ENCODE data around the gene CACNA2D1. TPM values are rescaled to one million over a fixed set of nuclear protein-coding genes. Genes with fewer than 3 reads are reported as not detected.
"Not testable (repeated sequence)": the region's sequence is repeated elsewhere in the genome, so short reads cannot be mapped to it uniquely, and the experiment has no call there.

CACNA2D1 gene
- total RNA-seq, 1 donor from 2014 or later = 1.5 TPM

GRCh38 chr7:82389876-82390275 is 53.7 kb downstream of the CACNA2D1 start:
- Histone ChIP-seq H3K4me3 (no peak overlapping the region), H3K4me2 (no peak overlapping the region), H3K4me1 (peaks cover 20% of the 10 kb centered on the region), H2AFZ (replicated peaks) (no peak overlapping the region), H3K36me3 (no peaks in the 10 kb centered on the region), H3K27me3 (no peaks in the 10 kb centered on the region), H3F3A (ENCODE audit: low read depth) (peaks cover 19% of the 10 kb centered on the region), H4K20me1 (ENCODE audit: low read depth) (no peaks in the 10 kb centered on the region), H3K9me3 (ENCODE audit: low read depth) (no peaks in the 10 kb centered on the region), H3K27ac (no peak overlapping the region), H3K79me2 (ENCODE audit: low read depth) (no peaks in the 10 kb centered on the region), H3K9ac (no peak overlapping the region)
- Mint-ChIP-seq H3K4me1 (peaks cover 13% of the 10 kb centered on the region), H3K9me3 (no peaks in the 10 kb centered on the region), H3K4me3 (no peak overlapping the region), H3K27ac (no peak overlapping the region), H3K27me3 (ENCODE audit: insufficient read depth, low read depth) (peaks cover 14% of the 10 kb centered on the region), H3K36me3 (no peaks in the 10 kb centered on the region)
- DNase-seq (ENCODE audit: low spot score) = no peak
- TF ChIP-seq EZH2phosphoT487 (IDR thresholded peaks at IDR 0.05) (no peak), CTCF (IDR thresholded peaks at IDR 0.05) (no peak), EZH2 (IDR thresholded peaks at IDR 0.05) (no peak)

GRCh38 chr7:82388138-82388537 is 55.4 kb downstream of the CACNA2D1 start:
- H3K9me3 ChIP-seq (ENCODE audit: low read depth) = no peaks in the 10 kb centered on the region
- H3K27ac Mint-ChIP-seq = no peak overlapping the region
- no peak overlapping the region for H3K4me3 Mint-ChIP-seq
- H3K4me1 Mint-ChIP-seq = peaks cover 28% of the 10 kb centered on the region
- no peak overlapping the region for H3K4me3 ChIP-seq
- H3K79me2 ChIP-seq (ENCODE audit: low read depth) = no peaks in the 10 kb centered on the region
- no peak overlapping the region for H3K9ac ChIP-seq
- H3K27me3 ChIP-seq = no peaks in the 10 kb centered on the region
- peaks cover 19% of the 10 kb centered on the region for H3F3A ChIP-seq (ENCODE audit: low read depth)
- H3K36me3 Mint-ChIP-seq = no peaks in the 10 kb centered on the region
- H2AFZ ChIP-seq (replicated peaks) = no peak overlapping the region
- no peaks in the 10 kb centered on the region for H4K20me1 ChIP-seq (ENCODE audit: low read depth)
- no peaks in the 10 kb centered on the region for H3K9me3 Mint-ChIP-seq
- no peak for DNase-seq (ENCODE audit: low spot score)
- peaks cover 38% of the 10 kb centered on the region for H3K4me1 ChIP-seq
- peaks cover 22% of the 10 kb centered on the region for H3K27me3 Mint-ChIP-seq (ENCODE audit: insufficient read depth, low read depth)
- no peaks in the 10 kb centered on the region for H3K36me3 ChIP-seq
- H3K27ac ChIP-seq = no peak overlapping the region
- H3K4me2 ChIP-seq = no peak overlapping the region
- no peak for TF ChIP-seq EZH2 (IDR thresholded peaks at IDR 0.05)
- TF ChIP-seq CTCF (IDR thresholded peaks at IDR 0.05) = no peak

GRCh38 chr7:82386571-82386970 is 57.0 kb downstream of the CACNA2D1 start:
- H3K36me3 ChIP-seq; H3K4me2 ChIP-seq; H3K27me3 ChIP-seq; H3K4me3 ChIP-seq; H3K4me3 Mint-ChIP-seq; H3K9ac ChIP-seq; H3K27ac Mint-ChIP-seq; H3K79me2 ChIP-seq (ENCODE audit: low read depth); DNase-seq (ENCODE audit: low spot score); H3K9me3 ChIP-seq (ENCODE audit: low read depth); H4K20me1 ChIP-seq (ENCODE audit: low read depth); H2AFZ ChIP-seq (replicated peaks); H3K27ac ChIP-seq; H3K36me3 Mint-ChIP-seq; H3K9me3 Mint-ChIP-seq: not testable (repeated sequence)
- Histone ChIP-seq H3K4me1 (peaks cover 44% of the 10 kb centered on the region), H3F3A (ENCODE audit: low read depth) (peaks cover 19% of the 10 kb centered on the region)
- Mint-ChIP-seq H3K4me1 (peaks cover 38% of the 10 kb centered on the region), H3K27me3 (ENCODE audit: insufficient read depth, low read depth) (peaks cover 30% of the 10 kb centered on the region)

- Mint-ChIP-seq H3K27ac (no peak overlapping the region), H3K4me1 (peaks cover 40% of the 10 kb centered on the region)
Measured at GRCh38 chr7:82384779-82385178, 58.8 kb downstream of the CACNA2D1 start.

More at GRCh38 chr7:82384779-82385178, 58.8 kb downstream of the CACNA2D1 start:
- no peak overlapping the region for H3K4me3 ChIP-seq
- TF ChIP-seq EZH2phosphoT487 (IDR thresholded peaks at IDR 0.05) = no peak
- no peak for TF ChIP-seq EZH2 (IDR thresholded peaks at IDR 0.05)
- TF ChIP-seq CTCF (IDR thresholded peaks at IDR 0.05) = no peak
- no peak overlapping the region for H3K4me2 ChIP-seq
- Mint-ChIP-seq H3K9me3 (no peaks in the 10 kb centered on the region), H3K36me3 (no peaks in the 10 kb centered on the region), H3K27me3 (ENCODE audit: insufficient read depth, low read depth) (peaks cover 27% of the 10 kb centered on the region), H3K4me3 (no peak overlapping the region)
- H3K9ac ChIP-seq = no peak overlapping the region
- H3K4me1 ChIP-seq = peaks cover 35% of the 10 kb centered on the region
- no peaks in the 10 kb centered on the region for H3K9me3 ChIP-seq (ENCODE audit: low read depth)
- no peaks in the 10 kb centered on the region for H3K79me2 ChIP-seq (ENCODE audit: low read depth)
- DNase-seq (ENCODE audit: low spot score) = no peak
- peaks cover 4% of the 10 kb centered on the region for H4K20me1 ChIP-seq (ENCODE audit: low read depth)
- no peaks in the 10 kb centered on the region for H3K36me3 ChIP-seq
- H2AFZ ChIP-seq (replicated peaks) = no peak overlapping the region
- no peak overlapping the region for H3K27ac ChIP-seq
- H3F3A ChIP-seq (ENCODE audit: low read depth) = peaks cover 12% of the 10 kb centered on the region
- no peaks in the 10 kb centered on the region for H3K27me3 ChIP-seq

Measured in neural progenitor cell (in vitro differentiated cells).